Right ventricle myocardium superior (tissue), 1 donor: ENCODE measurements around the gene ACBD3. TPM values are rescaled to one million over a fixed set of nuclear protein-coding genes. Genes with fewer than 3 reads are reported as not detected.
A peak's percentile ranks its signal among the peaks of the same experiment; 100 is the strongest.

ENCODE experiments used
- ATAC-seq: fragments of 200-7000 bp; cut with Tn5 transposase; one replicate; pipeline ENCODE4 v1.9.1; 2020; ENCODE audit warnings: mild to moderate bottlenecking; ENCODE audit not compliant: poor library complexity
- DNase-seq: peaks from one replicate; pipeline ENCODE4 v3.0.0-alpha.2; 2020
- intact Hi-C: fragments of 100-400 bp; cut with DNase I; formaldehyde crosslinking; loops from one replicate; pipeline ENCODE4 v1.11.2; 2022
- total RNA-seq: library from RNA; stranded (reverse); fragmentation: NEBNext Ultra II Directional; extraction: Animal tissue kit (Norgen Biotek cat#: 25700); gene quantifications from one replicate; pipeline ENCODE4 v1.2.1, GENCODE V29; 2021
- donor health status: DM: no; HTN: yes; CAD: no; lungs with severe emphysema.

Gene ACBD3
- total RNA-seq, 1 donor from 2014 or later: 23.8 TPM

GRCh38 chr1:226149806-226150205, 36.7 kb downstream of the ACBD3 start:
- ATAC-seq (no peak), DNase-seq (no peak)
- intact Hi-C loops: no loop called here

GRCh38 chr1:226148121-226148648, 38.4 kb downstream of the ACBD3 start:
- intact Hi-C loops: no loop called here
- ATAC-seq (no peak), DNase-seq (no peak)

DNA sequence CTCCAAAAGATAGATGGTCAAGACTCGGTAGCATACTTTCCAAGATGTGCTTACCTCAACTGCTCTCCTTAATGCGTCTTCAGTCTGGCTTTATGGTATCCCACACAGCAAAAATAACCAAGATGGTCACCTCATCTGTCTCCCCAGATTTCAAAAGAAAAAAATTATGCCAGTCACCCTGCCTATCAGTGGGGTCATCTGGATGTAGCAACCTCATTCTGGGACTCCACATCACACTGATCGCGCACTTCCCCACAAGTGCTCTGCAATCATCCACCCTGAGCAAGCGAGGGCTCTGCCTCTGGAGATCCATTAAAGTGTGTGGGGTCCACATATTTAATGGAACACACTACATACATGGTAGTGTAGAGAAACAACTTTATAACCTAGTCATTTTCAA, 42.5 kb downstream of the ACBD3 start:
- intact Hi-C loops: no loop called here
- no peak for ATAC-seq
- DNase-seq: no peak

DNA sequence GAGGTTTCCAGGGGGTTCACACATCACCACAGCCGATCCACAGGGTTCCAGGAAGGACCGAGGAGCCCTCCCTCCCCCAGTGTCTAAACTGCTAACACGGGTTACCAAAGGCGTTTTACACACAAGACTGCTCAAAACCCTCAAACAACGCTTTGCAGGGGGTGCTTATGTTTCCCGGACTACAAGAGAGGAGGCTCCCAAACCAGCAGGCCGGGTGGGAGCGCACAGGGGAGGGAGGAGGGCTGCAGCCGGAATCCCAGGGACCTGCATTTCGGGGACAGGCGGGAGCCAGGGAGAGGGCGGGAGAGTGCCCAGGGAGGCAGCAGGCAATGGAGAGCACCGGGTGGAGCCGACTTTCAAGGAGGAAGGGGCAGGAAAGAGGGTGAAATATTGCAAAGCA, 50.8 kb downstream of the ACBD3 start:
- DNase-seq (no peak), ATAC-seq (no peak)
- intact Hi-C loops: no loop called here

- peak; percentile 73 for DNase-seq
- intact Hi-C loops: no loop called here
- peak; percentile 81 for ATAC-seq
Observed at GRCh38 chr1:226135059-226135651, 51.4 kb downstream of the ACBD3 start.

GRCh38 chr1:226134170-226135058, 52.1 kb downstream of the ACBD3 start:
- intact Hi-C loops: no loop called here
- ATAC-seq: peak; percentile 5
- no peak for DNase-seq

GRCh38 chr1:226133504-226134123, 52.9 kb downstream of the ACBD3 start:
- no peak for DNase-seq
- intact Hi-C loops: no loop called here
- ATAC-seq: no peak

DNA sequence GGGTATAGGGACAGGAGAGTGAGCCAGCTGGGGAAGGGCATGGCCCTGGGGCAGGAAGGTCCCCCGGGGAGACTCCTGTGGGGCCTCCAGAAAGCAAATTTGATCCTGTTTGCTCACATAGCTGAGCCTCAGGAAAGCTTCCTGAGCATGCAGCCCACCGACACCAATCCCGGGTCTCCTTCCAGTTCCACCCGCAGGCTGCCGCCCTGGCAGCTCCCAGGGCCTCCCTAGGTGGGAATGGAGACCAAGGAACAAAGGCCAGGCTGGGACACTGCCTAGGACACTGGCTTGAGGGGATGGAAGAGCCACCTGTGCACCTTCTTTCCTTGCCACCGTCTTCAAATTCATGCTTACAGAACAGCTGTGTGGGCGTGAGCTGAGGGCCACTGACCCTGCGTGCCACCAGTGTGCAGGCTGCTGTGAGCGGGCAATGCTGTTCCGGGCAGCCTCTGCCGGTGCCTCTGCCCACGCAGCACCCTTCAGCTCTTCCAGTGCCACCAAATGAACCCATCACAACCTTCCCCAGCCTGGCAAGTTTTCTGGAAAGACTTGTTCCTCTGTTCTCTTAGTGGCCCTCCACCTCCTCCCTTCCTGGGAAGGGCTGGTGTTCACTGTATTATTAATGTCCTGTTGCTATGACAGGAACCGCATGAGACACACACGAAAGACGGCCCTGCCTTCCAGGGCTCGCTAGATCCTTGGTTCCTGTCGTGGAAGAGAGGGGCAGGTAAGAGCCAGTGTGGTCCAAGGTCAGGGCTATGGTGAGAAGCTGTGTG, 53.6 kb downstream of the ACBD3 start:
- DNase-seq (no peak), ATAC-seq (no peak)
- intact Hi-C loops: no loop called here

DNA sequence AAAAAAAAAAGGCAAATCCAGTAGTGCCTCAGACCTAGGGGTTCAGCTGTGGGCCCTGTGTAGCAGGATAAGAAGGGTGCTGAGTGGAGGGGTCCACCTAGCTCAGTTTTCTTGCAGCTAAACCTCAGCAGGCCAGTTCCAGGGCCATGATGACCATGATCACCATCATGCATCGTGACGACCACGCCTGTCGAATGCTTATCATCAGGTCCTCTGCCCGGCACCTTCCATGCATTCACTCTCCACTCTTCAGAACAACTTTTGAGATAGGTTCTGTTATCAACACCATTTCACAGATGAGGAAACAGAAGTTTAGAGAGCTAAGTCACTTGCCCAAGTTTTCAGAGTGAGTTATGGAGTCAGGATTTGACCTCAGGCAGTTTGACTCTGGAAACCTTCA, 54.9 kb downstream of the ACBD3 start:
- ATAC-seq: no peak
- intact Hi-C loops: no loop called here
- no peak for DNase-seq

GRCh38 chr1:226129230-226129629, 57.3 kb downstream of the ACBD3 start:
- ATAC-seq: no peak
- DNase-seq: no peak
- intact Hi-C loops: loop anchor here (10.0 kb wide), 2 partner anchors 134 to 206 kb away; partner anchors contain the start of gene SDE2

GRCh38 chr1:226128487-226129075, 58.0 kb downstream of the ACBD3 start:
- no peak for DNase-seq
- intact Hi-C loops: loop anchor here (10.0 kb wide), 2 partner anchors 134 to 206 kb away; partner anchors contain the start of gene SDE2
- ATAC-seq: no peak

- no peak for ATAC-seq
- intact Hi-C loops: loop anchor here (10.0 kb wide), 2 partner anchors 132 to 208 kb away; partner anchors contain the start of gene SDE2
- peak; percentile 24 for DNase-seq
Observed at GRCh38 chr1:226126824-226127569, 59.5 kb downstream of the ACBD3 start.

DNA sequence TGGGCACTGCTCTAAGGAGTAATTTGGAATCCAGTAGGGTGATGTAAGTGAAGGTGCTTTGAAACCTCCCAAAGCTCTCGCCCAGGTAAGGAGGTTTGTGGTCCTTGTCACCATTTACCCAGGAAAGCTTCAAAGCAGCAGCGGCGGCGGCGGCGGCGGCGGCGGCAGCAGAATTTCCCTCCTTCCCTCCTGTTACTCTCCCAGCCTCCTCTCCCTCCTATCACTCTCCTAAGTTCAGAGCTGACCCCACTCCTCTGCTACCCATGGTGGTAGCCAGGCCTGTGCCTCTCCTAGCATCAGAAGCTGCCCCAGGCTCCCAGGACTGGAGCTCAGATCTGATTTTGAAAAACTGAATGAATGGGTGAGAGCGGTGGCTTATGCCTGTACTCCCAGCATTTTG, 60.7 kb downstream of the ACBD3 start:
- intact Hi-C loops: loop anchor here (2.0 to 10.0 kb wide), 3 partner anchors 71 to 209 kb away; partner anchors contain the start of gene SDE2
- ATAC-seq (no peak), DNase-seq (no peak)

GRCh38 chr1:226125097-226125630, 61.4 kb downstream of the ACBD3 start:
- DNase-seq: peak; percentile 91
- ATAC-seq: peak; percentile 61
- intact Hi-C loops: loop anchor here (2.0 to 10.0 kb wide), 3 partner anchors 72 to 210 kb away; partner anchors contain the start of gene SDE2

DNA sequence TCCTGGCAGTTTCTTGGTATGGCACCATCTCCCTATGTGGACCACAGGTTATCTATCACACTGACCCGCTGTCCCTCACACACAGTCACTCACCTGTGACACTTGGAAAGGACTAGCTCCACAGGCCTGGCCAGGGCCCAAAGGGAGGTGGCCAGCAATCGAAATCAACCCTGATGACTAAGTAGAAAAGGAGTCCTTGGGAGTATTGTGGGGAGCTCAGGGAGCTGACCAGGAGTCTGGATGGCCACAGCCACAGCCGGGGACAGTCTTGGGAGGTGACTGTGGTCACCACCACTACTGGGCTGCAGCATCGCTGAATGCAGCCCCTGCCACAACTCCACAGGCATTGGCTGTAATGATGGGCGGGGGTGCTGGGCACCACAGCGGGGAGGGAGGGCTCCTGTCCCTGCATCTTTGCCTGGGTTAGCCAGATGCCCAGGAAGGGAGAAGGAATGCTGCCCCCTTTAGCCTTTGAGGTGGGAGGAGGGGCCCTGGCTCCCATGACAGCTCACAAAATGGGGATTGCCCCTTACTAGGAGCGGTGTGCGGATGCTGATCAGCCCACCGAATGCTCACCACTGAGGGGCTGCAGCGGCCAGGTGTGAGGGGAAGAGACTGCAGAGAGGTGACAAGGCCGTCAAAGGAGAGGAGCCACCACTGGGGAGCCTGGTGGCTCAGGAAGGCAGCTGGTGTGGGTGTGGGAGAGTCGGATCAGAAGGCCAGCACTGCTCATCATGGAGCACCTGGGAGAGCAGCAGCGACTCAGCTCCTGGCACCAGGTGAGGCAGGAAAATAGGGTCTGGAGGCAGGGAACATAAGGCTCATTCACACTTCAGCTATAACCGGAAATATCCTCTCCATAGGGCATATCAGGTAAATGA, 62.7 kb downstream of the ACBD3 start:
- ATAC-seq: no peak
- intact Hi-C loops: loop anchor here (2.0 to 10.0 kb wide), 4 partner anchors 62 to 211 kb away; partner anchors contain the start of genes H3-3A and SDE2
- DNase-seq: peak; percentile 9

DNA sequence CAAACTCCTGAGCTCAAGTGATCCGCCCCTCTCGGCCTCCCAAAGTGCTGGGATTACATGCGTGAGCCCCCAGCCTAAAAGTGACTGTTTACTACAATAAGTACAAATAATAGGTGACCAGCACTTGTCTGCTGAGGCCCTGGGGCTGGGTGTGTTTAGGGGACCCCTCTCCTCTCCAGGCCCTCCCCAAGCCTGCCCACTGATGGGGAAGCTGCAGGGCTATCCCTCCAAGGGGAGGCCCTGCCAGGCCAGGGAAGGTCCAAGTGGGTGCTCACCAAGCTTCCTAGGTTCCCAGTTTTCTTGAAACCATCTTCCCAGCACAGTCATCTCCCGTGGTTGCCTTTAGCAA, 63.4 kb downstream of the ACBD3 start:
- intact Hi-C loops: loop anchor here (5.0 to 10.0 kb wide), 3 partner anchors 61 to 212 kb away; partner anchors contain the start of genes H3-3A and SDE2
- ATAC-seq (no peak), DNase-seq (no peak)
